ENCODE data around the gene KIF12.

Gene KIF12

DNA sequence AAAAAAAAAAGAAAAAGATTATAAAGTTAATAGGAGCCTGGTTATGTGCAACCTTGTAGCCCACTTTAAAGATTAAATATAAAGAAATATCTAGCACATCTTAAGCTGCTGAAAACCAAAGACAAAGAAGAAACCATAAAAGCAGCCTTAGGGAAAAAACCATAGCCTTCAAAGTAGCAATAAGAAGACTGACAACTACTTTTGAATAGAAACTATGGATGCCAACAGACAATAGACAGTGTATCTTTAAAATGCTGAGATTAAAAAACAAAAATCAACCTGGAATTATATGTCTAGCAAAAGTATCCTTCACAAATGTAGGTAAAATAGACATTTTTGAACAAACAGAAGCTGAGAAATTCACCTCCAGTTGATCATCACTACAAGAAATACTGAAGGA is 3.4 kb upstream of the KIF12 start:
- no peak for DNase-seq

DNA sequence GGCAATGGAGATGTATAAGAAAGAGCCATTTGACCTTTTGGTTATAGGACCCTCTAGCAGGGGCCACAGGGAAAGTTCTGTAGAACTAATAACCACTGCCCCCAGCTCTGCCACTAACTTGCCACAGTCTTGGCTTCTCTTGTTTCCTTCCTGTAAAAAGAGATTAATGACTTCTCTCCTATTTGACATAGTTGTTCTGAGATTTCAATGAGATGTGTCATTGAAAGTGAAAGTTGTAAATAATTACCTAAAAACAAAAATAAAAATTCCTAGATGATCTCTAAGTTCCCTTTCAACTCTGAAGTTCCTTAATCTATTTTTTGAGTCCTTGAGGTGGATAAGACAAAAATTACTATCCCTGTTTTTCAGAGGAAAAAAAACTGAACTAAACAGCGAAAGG is 1.4 kb upstream of the KIF12 start:
- no peak for DNase-seq

DNA sequence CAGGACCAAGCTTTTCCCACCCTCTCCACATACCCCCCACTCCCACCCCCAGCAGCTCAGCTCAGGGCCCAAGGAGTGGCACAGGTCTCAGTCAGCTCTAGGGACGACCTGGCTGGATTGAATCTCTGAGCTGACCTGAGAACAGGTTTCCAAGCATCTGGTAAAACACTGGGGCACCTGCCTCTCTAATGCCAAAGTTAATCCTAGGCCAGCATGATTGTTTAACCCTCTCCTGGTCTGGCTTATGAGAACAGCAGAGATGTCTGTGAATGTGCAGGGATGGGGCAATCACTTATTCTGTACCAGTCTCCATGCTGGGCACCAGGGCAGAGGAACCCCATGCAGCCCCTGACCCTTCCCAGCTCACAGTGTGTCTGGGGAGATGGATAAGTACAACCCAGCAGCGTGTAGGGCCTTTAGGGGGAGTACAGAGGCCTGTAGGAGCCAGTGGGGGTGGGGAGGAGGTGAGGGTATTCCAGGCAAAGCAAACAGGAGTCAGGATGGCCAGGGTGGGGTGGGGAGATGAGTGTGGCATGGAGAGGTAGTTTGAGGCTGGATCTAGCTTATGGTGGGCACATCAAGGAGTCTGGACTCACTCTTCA is 678 bp upstream of the KIF12 start:
- DNase-seq = no peak

DNA sequence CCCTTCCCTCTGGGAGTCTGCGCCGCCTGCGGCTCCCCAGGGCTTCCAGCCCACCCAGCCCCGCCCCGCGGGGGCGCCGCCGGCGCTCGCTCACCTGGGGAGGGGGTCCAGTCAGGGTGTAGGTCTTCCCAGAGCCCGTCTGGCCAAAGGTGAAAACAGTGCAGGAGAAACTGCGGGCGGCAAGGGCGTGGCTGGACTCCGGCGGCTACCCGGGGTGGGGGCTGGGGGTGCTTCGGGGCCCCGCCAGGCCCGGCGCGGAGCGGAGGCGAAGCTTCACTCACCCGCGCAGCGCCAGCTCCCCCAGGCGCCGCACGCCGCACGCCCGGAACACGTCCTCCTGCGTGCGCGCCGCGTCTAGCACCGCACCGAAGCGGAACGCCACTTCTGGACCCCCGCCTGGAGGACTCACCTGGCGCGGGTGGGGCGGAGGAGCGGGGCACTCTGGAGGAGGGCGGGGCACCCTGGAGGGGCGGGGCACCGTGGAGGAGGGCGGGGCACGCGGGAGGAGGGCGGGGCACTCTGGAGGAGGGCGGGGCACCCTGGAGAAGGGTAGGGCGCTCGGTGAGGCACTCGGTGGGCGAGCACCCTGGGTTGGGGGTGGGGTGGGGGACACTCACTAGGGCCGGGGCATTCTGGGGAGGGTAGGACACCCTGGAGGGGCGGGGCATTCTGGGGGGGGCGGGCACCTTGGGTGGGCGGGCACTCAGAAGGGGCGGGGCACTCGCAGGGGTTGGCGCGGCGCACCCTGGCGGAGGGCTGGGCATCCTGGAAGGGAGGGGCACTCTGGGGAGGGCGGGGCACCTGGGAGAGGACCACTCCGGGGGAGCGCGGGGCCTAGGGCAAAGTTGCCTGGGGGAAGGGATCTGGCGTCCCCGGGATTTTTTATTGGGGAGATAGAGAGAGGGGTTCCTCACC is 814 bp downstream of the KIF12 start:
- DNase-seq = no peak

DNA sequence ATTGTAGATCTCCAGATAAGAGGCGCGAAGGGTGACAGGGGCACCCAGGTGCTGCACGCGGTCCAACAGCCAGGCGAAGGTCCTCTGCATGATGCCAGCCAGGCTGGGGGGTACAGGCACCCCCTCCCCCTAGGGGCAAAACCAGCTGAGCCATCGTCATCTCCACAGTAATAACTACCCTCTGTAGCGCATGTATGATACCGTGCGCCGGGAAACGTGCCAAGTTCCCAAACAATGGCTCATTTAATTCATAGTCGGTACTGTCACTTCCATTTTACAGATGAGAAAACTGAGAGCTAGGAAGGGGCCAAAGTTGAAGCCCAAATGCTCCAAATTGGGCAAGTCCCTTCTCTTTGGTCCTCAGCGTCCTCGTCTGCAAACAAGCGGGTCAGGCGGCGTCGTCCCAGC is 1.5 kb downstream of the KIF12 start:
- no peak for DNase-seq

DNA sequence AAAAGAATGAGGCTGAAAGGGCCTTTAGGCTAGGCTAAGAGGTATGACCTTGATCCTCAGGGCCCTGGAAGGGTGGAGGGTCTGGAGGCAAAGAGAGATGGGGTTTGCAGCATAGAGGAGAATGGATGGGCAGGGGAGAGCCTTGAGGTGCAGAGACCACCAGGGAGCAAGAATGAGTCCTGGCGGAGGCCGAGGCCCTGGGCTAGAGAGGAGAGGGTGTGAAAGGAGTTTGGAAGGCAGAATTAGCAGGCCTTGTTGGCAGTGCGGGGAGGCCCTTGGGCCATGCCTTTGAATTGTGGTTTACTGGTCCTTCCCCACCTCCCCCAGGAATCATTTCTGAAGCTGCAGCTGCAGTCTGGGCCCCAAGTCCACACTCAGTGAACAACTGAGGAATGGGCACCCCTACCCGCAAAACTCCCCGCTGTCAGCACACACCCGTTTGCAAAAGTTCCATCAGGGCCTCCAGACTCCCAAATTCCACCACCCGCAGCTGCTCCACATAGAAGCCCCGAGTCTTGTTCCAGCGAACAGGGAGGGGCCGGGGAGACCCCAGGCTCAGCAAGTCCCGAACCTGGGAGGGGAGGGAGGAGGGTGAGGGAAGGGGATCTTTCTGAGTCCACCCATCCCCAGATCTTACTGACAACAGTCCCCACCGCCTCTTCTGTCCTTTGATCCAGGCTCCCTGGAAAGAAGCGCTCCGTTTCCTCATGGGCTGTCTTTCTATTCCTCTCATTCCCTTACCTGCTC is 2.1 kb downstream of the KIF12 start:
- DNase-seq = no peak

DNA sequence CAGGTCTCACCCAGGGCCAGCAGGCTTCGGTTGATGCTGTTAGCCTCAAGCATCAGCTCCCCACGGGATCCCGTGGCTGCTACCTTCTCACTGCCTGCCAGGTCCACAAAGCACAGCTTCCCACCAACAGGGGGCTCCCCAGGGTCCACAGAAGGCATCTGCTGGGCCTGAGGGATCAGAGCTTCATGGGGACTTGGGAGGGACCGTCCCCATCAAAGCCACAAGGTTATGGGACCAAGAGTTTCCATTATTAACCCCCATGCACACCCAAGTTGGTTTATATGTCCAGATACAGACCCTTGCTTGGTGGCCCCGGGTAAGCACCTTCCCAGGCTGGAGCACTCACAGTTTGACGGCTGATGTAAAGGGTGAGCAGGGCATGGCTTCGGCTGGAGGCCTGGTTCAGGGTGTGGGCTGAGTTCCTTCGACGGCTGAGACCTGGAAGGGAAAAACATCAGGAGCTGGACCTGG is 3.0 kb downstream of the KIF12 start:
- DNase-seq = no peak

DNA sequence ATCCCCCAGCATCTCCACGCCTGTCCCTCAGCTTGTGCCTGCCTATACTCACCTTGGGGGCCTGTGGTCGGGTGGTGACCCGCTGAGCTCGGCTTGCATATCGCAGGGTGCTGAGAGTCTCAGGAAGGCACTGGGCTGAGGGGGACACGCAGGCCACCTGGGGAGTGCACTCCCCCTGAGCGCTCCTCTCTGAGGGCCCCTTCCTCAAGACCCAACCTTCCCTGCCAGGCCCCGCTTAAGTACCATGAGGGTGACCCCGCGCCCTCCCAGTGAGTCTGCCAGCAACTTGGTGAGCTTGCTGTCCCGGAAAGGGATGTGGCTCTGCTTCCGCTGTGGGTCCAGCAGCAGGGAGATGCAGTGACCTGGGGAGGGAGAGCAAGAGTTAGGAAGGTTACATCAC is 4.1 kb downstream of the KIF12 start:
- DNase-seq = no peak

DNA sequence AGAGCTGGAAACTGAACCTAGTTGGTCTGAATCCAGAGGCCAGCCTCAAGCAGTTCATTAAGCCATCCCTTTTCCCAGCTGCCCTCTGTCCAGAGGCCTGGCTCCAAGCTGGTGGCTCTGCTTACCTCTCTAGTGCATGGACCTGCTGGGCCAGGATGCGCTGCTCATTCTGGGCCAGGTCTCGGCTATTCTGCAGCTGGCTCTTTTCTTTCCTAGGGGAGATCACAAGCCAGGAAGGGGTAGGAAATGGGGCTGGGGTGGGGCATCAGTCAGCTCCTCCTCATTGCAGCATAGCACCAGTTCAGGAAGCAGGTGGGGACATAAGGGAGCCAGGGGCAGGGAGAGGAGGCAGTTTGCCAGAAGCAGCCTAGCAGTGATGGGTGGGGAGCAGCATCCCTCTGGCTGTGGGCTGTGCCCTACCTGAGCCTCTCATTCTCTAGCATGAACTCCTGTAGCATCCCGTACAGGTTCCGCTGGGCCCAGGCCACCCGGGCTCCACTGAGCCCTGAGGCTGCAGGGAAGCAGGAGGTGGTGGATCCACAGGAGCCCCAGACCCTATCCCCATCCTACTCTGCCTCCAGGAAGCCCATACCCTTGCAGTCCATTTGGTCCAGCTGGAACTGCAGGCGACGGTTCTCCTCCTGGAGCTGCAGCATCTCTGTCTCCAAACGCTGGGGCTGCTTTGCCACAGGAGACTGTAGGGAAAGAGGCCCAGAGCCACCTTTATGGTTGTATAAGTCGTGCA is 5.2 kb downstream of the KIF12 start:
- DNase-seq = no peak

DNA sequence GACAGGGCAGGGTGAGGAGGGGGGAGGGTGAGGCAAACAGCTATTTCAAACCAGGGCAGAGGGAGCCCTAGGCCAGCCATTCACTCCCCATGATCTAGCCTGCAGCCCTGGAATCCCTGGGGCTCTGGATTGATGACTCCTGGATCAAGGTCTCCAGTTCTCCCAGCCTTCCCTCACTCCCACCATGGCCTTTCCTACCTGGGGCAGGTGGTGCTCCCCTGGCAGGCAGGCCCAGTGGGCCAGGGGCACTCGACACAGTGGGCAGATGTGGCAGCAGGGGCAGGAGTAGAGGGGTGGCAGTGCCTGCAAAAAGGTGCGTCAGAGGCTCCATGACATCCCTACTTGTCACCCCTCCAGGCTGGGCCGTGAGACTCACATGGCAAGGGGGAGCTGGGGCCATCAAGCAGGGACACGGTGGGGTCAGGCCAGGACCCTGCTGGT is 6.0 kb downstream of the KIF12 start:
- no peak for DNase-seq

DNA sequence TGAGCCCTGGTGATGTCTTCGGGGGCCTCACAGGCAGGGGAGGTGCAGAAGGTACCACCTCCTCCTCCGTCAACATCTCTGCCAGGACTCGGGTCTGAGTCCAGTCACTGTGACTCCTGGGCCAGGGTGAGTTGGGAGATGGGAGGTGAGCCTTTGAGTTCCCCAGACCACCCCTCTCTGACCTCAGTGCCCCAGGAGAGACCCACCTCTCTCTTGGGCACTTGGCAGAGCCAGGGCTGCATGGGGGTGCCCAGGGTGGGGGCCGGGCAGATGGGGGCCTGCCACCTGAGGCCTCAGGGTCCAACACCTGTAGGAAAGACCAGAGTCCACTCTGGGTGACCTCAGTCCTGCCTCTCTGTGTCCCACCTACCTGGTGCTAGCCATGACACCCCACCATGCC is 6.8 kb downstream of the KIF12 start:
- no peak for DNase-seq

DNA sequence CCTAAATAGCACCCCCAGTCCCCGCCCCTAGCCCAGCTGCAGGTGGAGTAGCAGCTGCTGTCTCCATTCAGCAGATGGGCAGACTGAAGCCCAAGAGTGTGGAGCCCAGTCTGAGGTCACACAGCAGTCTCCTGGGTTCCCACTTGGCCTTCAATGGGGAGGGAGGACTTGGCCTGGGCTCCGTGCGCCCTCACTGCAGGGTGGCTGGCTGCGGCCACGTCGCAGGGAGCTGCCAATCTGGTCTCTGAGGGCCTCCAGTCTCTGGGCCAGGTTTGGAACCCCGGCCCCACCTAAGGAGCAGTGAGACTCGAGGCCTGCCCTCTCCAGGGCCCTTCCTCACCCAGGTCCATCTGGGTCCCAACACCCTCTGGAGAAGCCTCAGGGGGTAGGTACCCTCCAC is 7.4 kb downstream of the KIF12 start:
- DNase-seq = no peak

DNA sequence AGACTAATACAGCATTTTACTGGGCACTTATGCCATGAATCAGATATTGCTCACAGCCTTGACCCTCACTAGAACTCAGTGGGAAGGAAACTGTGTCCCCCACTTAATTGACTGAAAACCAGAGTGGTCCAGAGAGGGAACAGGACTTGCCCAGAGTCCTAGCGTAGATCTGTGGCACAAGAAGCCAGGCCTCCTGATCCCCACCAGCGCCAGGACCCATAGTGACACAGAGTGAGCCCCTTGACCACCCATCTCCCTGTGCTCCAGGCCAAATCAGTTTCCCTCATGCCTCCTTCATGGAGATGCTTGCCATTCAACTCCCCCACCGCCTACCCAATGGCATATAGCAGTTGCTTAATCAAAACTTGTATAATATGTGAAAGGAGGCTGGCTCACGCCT is 8.3 kb downstream of the KIF12 start:
- DNase-seq = no peak

DNA sequence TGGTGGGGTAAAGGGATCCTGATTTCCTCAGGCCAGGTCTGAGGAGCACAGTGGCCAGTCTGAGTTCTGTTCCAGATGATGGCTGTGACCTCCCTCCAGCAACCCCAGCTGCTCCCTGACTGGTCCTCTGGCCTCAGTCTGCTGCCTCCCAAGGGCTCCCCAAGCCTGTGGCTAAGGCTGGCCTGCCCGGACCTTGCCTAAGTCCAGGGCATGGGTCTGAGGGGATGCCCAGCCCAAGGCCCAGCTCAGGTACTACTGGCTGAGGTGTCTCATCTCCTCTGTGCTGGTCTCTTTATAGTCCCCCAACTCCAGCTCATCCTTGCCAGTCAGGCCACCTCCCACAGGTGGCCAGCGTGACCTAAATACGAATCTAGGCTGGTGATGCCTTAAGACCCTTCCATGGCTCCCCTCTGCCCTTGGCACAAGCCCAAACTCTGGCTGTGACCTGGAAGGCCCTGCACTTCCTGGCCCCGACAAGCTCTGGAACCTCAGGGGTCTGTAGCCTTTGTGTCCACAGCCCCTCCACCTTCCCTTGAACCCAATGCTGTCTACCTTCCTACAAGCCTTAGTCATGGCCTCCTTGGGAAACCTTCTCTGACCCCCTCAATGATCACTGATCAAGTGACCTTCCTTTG is 9.8 kb downstream of the KIF12 start:
- no peak for DNase-seq

DNA sequence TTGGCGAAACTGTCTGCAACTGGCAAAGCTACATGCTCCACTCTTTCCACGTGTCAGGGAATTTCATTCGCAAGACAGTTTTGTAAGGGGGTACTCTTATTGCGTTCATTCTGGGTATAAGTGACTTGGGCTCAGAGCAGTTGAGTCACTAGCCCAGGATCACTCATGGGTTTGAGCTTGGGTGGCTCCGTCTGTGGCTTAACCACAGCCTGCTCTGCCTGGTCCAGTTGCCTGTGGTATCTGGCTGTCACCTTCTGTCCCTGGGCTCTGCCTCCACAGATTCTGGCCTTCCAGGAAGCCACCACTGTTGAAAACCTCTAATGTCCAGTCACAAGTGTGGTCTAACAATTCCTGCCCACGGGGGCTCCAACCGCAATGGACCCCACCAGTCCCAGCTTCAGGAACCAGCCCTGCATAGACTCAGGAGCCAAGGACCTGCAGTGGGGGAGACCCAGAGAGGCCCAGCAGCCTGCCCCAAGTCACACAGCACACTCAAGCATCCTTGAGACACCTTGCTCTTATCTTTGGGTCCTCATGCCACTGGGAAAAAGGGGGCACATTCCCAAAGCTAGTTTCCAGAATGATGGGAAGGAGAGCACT is 10.4 kb downstream of the KIF12 start:
- DNase-seq = no peak

DNA sequence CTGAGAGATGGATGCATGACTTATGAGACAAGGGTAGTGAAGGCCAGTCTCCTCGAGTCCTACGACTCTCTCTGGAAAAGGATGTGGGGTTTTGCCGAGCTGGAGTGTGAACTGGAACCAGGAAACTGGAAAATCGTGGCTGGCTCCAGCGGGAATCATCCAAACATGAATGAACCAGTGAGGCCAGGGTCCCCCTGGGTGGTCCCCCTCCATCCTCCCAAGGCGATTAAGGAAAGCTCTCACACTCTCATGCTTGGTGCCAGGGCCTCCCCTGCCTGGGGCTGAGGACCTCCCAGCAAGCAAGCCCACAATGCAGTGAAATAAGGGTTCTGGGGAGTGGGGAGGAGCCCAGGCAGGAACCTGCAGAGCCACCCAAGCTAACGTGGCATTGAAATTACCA is 11.4 kb downstream of the KIF12 start:
- DNase-seq = no peak

DNA sequence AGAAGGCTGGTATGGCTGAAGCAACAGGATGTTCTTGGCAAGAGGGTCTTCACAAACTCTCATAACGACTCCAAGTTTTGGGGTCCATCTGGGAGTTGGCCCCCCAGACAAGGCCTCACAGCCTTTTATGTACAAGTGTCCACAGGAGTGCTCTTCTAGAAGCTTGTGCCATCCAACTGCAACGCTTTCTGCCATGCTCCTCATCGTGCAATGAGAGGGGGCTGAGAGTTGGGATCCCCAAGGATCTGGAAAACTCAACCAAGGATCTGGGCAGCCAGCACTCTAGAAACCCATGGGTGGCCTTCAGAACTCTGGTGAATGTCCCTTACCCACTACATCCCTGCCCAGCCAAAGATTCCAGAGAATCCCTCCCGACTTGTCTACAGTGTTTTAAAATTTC is 12.5 kb downstream of the KIF12 start:
- no peak for DNase-seq

DNA sequence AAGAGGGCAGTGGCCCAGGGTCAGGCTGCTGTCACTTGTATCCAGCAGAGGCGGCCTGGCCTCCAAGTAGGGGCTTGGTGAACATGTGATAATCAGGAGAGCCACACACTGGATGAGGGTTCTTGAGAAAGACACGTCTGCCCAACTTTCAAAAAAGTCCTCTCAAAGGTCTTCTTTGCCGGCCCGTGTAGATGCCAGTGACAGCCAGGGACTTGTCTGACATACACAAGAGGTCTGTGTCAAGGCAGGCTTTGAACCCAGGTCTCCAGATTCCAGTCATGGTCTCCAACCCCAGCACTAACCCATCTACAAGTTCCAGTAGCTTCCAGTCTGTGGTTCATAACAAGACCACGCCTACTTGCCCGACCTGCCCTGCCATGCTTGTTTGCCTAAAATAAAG is 13.1 kb downstream of the KIF12 start:
- no peak for DNase-seq

DNA sequence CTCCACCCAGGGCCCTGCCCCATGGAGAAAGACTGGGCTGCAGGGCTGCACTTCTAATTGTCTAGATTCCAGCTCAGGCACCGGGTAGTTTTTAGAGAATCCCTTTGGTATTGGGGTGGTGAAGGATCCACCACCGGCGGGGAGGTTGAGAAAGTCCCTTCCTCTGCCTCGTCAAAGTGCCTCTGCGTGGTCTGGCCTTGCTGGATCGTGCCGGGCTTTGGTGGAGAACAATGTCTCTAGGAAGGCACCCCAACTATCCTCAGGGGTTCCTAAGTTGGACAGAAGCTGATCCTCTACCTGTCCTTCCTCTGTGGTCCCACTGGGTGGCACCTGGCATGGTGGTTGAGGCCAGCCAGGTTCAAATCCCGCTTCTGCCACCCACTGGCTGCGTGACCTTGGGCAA is 13.7 kb downstream of the KIF12 start:
- no peak for DNase-seq

DNA sequence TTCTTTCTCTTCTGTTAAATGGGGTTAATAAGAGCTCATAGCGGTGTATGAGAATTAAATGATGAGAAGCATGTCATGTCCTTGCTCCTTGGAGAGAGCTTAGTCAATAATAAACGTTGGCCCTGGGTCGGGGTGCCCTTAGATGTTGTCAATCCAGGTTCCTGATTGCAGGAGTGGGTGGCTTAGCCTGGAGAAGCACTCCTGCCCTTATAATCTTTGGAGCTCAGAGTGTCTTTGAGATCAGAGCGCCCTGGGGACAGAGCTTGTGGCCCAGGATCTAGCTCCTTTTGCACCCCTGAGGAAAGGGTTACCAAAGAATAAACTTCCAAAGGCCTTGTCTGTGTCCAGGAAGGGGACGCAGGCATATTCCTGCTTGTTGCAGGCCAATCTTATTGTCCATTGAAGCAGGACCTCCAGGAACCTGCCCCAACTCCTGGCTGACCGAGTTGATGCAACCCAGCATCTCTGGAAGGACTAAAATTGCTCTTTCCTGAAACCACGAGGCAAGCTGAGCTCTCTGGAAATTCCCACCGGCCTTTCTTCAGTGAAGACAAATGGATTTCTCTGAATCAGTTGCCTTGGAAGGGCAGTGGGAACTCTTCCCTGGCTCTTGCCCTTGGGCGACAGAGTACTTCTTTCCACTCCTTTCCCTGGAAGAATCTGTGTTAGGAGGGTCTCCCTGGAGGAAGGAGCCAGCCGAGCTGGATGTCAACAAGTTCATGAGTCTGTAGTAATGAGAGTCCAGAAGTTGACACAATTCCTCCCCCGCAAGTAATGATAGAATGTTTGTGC is 14.6 kb downstream of the KIF12 start:
- no peak for DNase-seq

DNA sequence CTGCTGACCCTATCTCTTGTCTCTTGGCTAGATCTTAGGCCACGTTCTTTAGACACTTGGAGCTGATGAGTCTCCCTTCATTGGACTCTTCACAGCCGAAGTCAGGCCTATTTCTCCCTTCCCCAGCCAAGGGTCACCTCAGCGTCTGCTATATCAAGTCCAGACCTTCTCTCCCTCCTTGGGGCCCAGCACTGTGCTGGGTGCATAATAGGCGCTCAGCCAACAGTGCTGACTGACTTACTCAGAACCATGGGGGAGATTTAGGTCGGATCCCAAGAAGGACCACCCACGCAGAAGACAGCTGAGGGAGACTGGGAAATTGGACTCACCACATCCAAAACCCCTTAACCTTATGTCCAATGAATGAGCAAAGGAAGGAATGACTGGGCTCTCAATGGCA is 15.4 kb downstream of the KIF12 start:
- no peak for DNase-seq

Measured in KG1 (cell line).